ENCODE results near the gene CNNM4.

CNNM4 gene

GRCh38 chr2:96857667-96858372 is 97.1 kb downstream of the CNNM4 start, which contains the start of gene ANKRD39:
Gene ANKRD39, minus strand, starts transcription at chr2:96858016. Its CDS starts 29 bp downstream, at chr2:96857987.
- DNase-seq (ENCODE audit: low read depth in 4 of 4, low spot score in 1 of 4), result peak; percentile 88 to 96 (median 92)

GRCh38 chr2:96859099-96859649 is 98.5 kb downstream of the CNNM4 start:
- DNase-seq (ENCODE audit: low read depth in 4 of 4, low spot score in 1 of 4), result no peak

GRCh38 chr2:96859681-96860064 is 99.0 kb downstream of the CNNM4 start:
- DNase-seq (ENCODE audit: low read depth in 4 of 4, low spot score in 1 of 4), result no peak

- DNase-seq (ENCODE audit: low read depth in 4 of 4, low spot score in 1 of 4), result no peak
Observed at GRCh38 chr2:96860065-96861029, 99.6 kb downstream of the CNNM4 start.

- DNase-seq (ENCODE audit: low read depth in 4 of 4, low spot score in 1 of 4), result no peak
Observed at GRCh38 chr2:96861074-96861473, 100.4 kb downstream of the CNNM4 start.

Measured in stimulated activated CD4-positive, alpha-beta T cell treated with anti-CD3 and anti-CD28 coated beads, Interleukin-1b, Interleukin-23, amount 100 ng/mL, for 24 hours (primary cell).